ENCODE measurements around the gene CALN1. TPM values are rescaled to one million over a fixed set of nuclear protein-coding genes. Genes with fewer than 3 reads are reported as not detected.

Gene CALN1
- total RNA-seq, 5 donors from 2014 or later (not counting 1 experiment from before 2014, with no cell fraction given), result 0.03 to 0.26 (median 0.05) TPM

- H3K4me1 ChIP-seq (ENCODE audit: control insufficient read depth in 1 of 2, extremely low read depth in 1 of 2, insufficient read depth in 2 of 2, low read length in 2 of 2), result no peaks in the 10 kb centered on the region
- ATAC-seq (replicated peaks in 1 of 4) (no peak), DNase-seq (no peak)
- H3K36me3 Mint-ChIP-seq, result no peaks in the 10 kb centered on the region
- no peak overlapping the region for H3K4me3 ChIP-seq (ENCODE audit: control insufficient read depth in 1 of 2, extremely low read depth in 1 of 2, low read length in 1 of 2)
- H3K27me3 Mint-ChIP-seq, result no peaks in the 10 kb centered on the region
- ChIA-PET POLR2A (no interaction called here), CTCF (no interaction called here)
- no peaks in the 10 kb centered on the region for H3K27me3 ChIP-seq (replicated peaks in 1 of 2; ENCODE audit: control insufficient read depth in 2 of 2, extremely low read depth in 1 of 2, insufficient read depth in 2 of 2, low read length in 1 of 2)
- H3K27ac ChIP-seq (ENCODE audit: low read length), result no peak overlapping the region
- WGBS (ENCODE audit: insufficient coverage), result no CpG with 5 or more reads among the region's 3 CpGs
- no peaks in the 10 kb centered on the region for H3K36me3 ChIP-seq (ENCODE audit: control insufficient read depth in 2 of 2, extremely low read depth in 1 of 2, insufficient read depth in 1 of 2, low read length in 1 of 2)
- H3K4me1 Mint-ChIP-seq, result no peaks in the 10 kb centered on the region
- H3K9me3 ChIP-seq, result no peaks in the 10 kb centered on the region
- peaks cover 5 to 11% (median 10%) of the 10 kb centered on the region in 3 donors for H3K9me3 Mint-ChIP-seq
- H3K27ac Mint-ChIP-seq, result no peak overlapping the region
- no peak overlapping the region for H3K4me3 Mint-ChIP-seq
These were observed 119.3 kb downstream of the CALN1 start for GRCh38 chr7:72292794-72293193.

- Histone ChIP-seq H3K9me3 (no peaks in the 10 kb centered on the region), H3K36me3 (ENCODE audit: control insufficient read depth in 2 of 2, extremely low read depth in 1 of 2, insufficient read depth in 1 of 2, low read length in 1 of 2) (no peaks in the 10 kb centered on the region), H3K4me3 (ENCODE audit: control insufficient read depth in 1 of 2, extremely low read depth in 1 of 2, low read length in 1 of 2) (no peak overlapping the region), H3K4me1 (ENCODE audit: control insufficient read depth in 1 of 2, extremely low read depth in 1 of 2, insufficient read depth in 2 of 2, low read length in 2 of 2) (no peaks in the 10 kb centered on the region), H3K27ac (ENCODE audit: low read length) (no peak overlapping the region), H3K27me3 (replicated peaks in 1 of 2; ENCODE audit: control insufficient read depth in 2 of 2, extremely low read depth in 1 of 2, insufficient read depth in 2 of 2, low read length in 1 of 2) (no peaks in the 10 kb centered on the region)
- Mint-ChIP-seq H3K27ac (no peak overlapping the region), H3K27me3 (no peaks in the 10 kb centered on the region), H3K36me3 (no peaks in the 10 kb centered on the region), H3K4me1 (no peaks in the 10 kb centered on the region), H3K4me3 (no peak overlapping the region), H3K9me3 (peaks cover 5 to 11% (median 10%) of the 10 kb centered on the region in 3 donors)
- ATAC-seq (replicated peaks in 1 of 4), result no peak
- DNase-seq, result no peak
- ChIA-PET POLR2A (no interaction called here), CTCF (no interaction called here)
- 83% methylated on average over 1 of the region's 3 CpGs for WGBS (ENCODE audit: insufficient coverage)
These were observed 120.0 kb downstream of the CALN1 start for GRCh38 chr7:72292118-72292517.

- H3K9me3 Mint-ChIP-seq, result peaks cover 10 to 19% (median 16%) of the 10 kb centered on the region in 3 donors
- Histone ChIP-seq H3K36me3 (ENCODE audit: control insufficient read depth in 2 of 2, extremely low read depth in 1 of 2, insufficient read depth in 1 of 2, low read length in 1 of 2) (no peaks in the 10 kb centered on the region), H3K27ac (ENCODE audit: low read length) (no peak overlapping the region), H3K4me1 (ENCODE audit: control insufficient read depth in 1 of 2, extremely low read depth in 1 of 2, insufficient read depth in 2 of 2, low read length in 2 of 2) (no peaks in the 10 kb centered on the region), H3K9me3 (no peaks in the 10 kb centered on the region), H3K4me3 (ENCODE audit: control insufficient read depth in 1 of 2, extremely low read depth in 1 of 2, low read length in 1 of 2) (no peak overlapping the region), H3K27me3 (replicated peaks in 1 of 2; ENCODE audit: control insufficient read depth in 2 of 2, extremely low read depth in 1 of 2, insufficient read depth in 2 of 2, low read length in 1 of 2) (no peaks in the 10 kb centered on the region)
- ChIA-PET CTCF (no interaction called here), POLR2A (no interaction called here)
- no peaks in the 10 kb centered on the region for H3K27me3 Mint-ChIP-seq
- H3K27ac Mint-ChIP-seq, result no peak overlapping the region
- WGBS (ENCODE audit: insufficient coverage), result no CpG with 5 or more reads among the region's 1 CpG
- no peaks in the 10 kb centered on the region for H3K36me3 Mint-ChIP-seq
- no peaks in the 10 kb centered on the region for H3K4me1 Mint-ChIP-seq
- DNase-seq (no peak), ATAC-seq (replicated peaks in 1 of 4) (no peak)
- H3K4me3 Mint-ChIP-seq, result no peak overlapping the region
These were observed 125.6 kb downstream of the CALN1 start for GRCh38 chr7:72286519-72286918.

DNA sequence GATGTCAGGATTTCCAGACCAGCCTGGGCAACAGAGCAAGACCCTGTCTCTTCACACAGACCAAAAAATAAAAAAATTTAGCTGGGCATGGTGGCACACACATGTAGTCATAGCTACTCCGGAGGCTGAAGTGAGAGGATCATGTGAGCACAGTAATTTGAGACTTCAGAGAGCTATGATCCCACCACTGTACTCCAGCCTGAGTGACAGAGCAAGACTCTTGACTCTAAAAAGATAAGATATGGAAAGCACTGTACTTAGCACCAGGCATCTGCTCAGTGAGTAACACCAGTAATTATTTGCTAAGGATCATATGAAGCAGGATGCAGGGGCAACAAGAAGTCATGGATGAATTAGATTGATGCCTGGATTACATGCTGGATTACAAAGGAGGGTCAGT, 128.8 kb downstream of the CALN1 start:
- Mint-ChIP-seq H3K4me1 (no peaks in the 10 kb centered on the region), H3K36me3 (no peaks in the 10 kb centered on the region), H3K4me3 (no peak overlapping the region), H3K27ac (no peak overlapping the region), H3K9me3 (peaks cover 7 to 21% (median 12%) of the 10 kb centered on the region in 3 donors), H3K27me3 (no peaks in the 10 kb centered on the region)
- POLR2A ChIA-PET, result no interaction called here
- no peak overlapping the region for H3K4me3 ChIP-seq (ENCODE audit: control insufficient read depth in 1 of 2, extremely low read depth in 1 of 2, low read length in 1 of 2)
- CTCF ChIA-PET, result no interaction called here
- H3K9me3 ChIP-seq, result no peaks in the 10 kb centered on the region
- no peak overlapping the region for H3K27ac ChIP-seq (ENCODE audit: low read length)
- ATAC-seq (replicated peaks in 1 of 4) (no peak), DNase-seq (no peak)
- 70% methylated on average over 1 of the region's 1 CpG for WGBS (ENCODE audit: insufficient coverage)
- no peaks in the 10 kb centered on the region for H3K4me1 ChIP-seq (ENCODE audit: control insufficient read depth in 1 of 2, extremely low read depth in 1 of 2, insufficient read depth in 2 of 2, low read length in 2 of 2)
- no peaks in the 10 kb centered on the region for H3K36me3 ChIP-seq (ENCODE audit: control insufficient read depth in 2 of 2, extremely low read depth in 1 of 2, insufficient read depth in 1 of 2, low read length in 1 of 2)
- H3K27me3 ChIP-seq (replicated peaks in 1 of 2; ENCODE audit: control insufficient read depth in 2 of 2, extremely low read depth in 1 of 2, insufficient read depth in 2 of 2, low read length in 1 of 2), result no peaks in the 10 kb centered on the region

DNA sequence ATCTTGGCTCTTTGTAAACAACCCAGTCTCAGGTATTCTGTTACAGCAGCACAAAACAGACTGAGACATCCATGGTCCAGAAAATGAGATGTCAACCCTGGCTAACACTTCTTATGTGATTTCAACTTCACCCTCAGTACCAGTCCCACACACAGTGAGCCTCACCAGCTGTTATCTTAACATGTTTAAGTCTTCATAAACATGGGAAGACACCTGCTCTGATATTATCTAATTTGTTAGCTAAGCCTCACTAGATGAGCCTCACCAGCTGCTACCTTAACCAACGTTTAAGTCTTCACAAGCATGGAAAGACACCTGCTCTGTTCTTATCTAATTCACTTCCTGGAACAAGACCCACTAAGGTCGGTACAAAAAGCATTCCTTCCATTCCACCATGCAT, 130.8 kb downstream of the CALN1 start:
- Mint-ChIP-seq H3K27ac (no peak overlapping the region), H3K9me3 (peaks cover 14 to 25% (median 19%) of the 10 kb centered on the region in 3 donors), H3K4me3 (no peak overlapping the region), H3K27me3 (no peaks in the 10 kb centered on the region), H3K36me3 (no peaks in the 10 kb centered on the region), H3K4me1 (no peaks in the 10 kb centered on the region)
- DNase-seq, result no peak
- CTCF ChIA-PET, result no interaction called here
- no peak overlapping the region for H3K27ac ChIP-seq (ENCODE audit: low read length)
- WGBS (ENCODE audit: insufficient coverage), result 0% methylated on average over 2 of the region's 2 CpGs
- no peak overlapping the region for H3K4me3 ChIP-seq (ENCODE audit: control insufficient read depth in 1 of 2, extremely low read depth in 1 of 2, low read length in 1 of 2)
- no peaks in the 10 kb centered on the region for H3K4me1 ChIP-seq (ENCODE audit: control insufficient read depth in 1 of 2, extremely low read depth in 1 of 2, insufficient read depth in 2 of 2, low read length in 2 of 2)
- ATAC-seq (replicated peaks in 1 of 4), result no peak
- POLR2A ChIA-PET, result no interaction called here
- H3K36me3 ChIP-seq (ENCODE audit: control insufficient read depth in 2 of 2, extremely low read depth in 1 of 2, insufficient read depth in 1 of 2, low read length in 1 of 2), result no peaks in the 10 kb centered on the region
- no peaks in the 10 kb centered on the region for H3K27me3 ChIP-seq (replicated peaks in 1 of 2; ENCODE audit: control insufficient read depth in 2 of 2, extremely low read depth in 1 of 2, insufficient read depth in 2 of 2, low read length in 1 of 2)
- peaks cover 2% of the 10 kb centered on the region for H3K9me3 ChIP-seq

- DNase-seq, result no peak
- Histone ChIP-seq H3K36me3 (ENCODE audit: control insufficient read depth in 2 of 2, extremely low read depth in 1 of 2, insufficient read depth in 1 of 2, low read length in 1 of 2) (no peaks in the 10 kb centered on the region), H3K27me3 (replicated peaks in 1 of 2; ENCODE audit: control insufficient read depth in 2 of 2, extremely low read depth in 1 of 2, insufficient read depth in 2 of 2, low read length in 1 of 2) (no peaks in the 10 kb centered on the region), H3K4me3 (ENCODE audit: control insufficient read depth in 1 of 2, extremely low read depth in 1 of 2, low read length in 1 of 2) (no peak overlapping the region), H3K4me1 (ENCODE audit: control insufficient read depth in 1 of 2, extremely low read depth in 1 of 2, insufficient read depth in 2 of 2, low read length in 2 of 2) (no peaks in the 10 kb centered on the region), H3K27ac (ENCODE audit: low read length) (no peak overlapping the region), H3K9me3 (peaks cover 2% of the 10 kb centered on the region)
- POLR2A ChIA-PET, result no interaction called here
- WGBS (ENCODE audit: insufficient coverage), result 67% methylated on average over 1 of the region's 3 CpGs
- ATAC-seq (replicated peaks in 1 of 4), result no peak
- Mint-ChIP-seq H3K27ac (no peak overlapping the region), H3K9me3 (peaks cover 16 to 34% (median 24%) of the 10 kb centered on the region in 3 donors), H3K4me1 (no peaks in the 10 kb centered on the region), H3K27me3 (no peaks in the 10 kb centered on the region), H3K4me3 (no peak overlapping the region), H3K36me3 (no peaks in the 10 kb centered on the region)
- CTCF ChIA-PET, result no interaction called here
These were observed 132.9 kb downstream of the CALN1 start for GRCh38 chr7:72279203-72279602.

DNA sequence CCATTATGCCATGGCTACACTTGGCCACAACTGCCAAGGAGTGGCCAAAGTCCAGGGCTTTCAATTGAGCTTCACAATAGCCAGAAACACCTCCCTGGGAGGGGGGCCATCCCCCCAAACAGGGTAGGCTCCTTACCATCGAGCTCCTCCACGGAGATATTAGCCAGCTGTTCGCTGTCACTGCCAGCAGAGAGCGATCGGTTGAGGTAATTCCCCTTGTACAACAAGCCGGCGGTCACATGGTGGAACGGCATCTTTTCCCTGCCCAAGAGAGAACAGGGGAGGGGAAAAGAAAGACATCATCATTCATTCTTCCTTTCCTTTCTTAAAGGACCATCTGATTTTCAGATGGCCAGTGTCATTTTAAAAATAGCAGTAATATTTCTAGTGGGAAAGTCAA, 133.6 kb downstream of the CALN1 start:
- no peaks in the 10 kb centered on the region for H3K4me1 Mint-ChIP-seq
- ATAC-seq (replicated peaks in 1 of 4), result no peak
- WGBS (ENCODE audit: insufficient coverage), result no CpG with 5 or more reads among the region's 8 CpGs

More for the DNA sequence above, 133.6 kb downstream of the CALN1 start:
- CTCF ChIA-PET, result no interaction called here
- Histone ChIP-seq H3K4me3 (ENCODE audit: control insufficient read depth in 1 of 2, extremely low read depth in 1 of 2, low read length in 1 of 2) (no peak overlapping the region), H3K27ac (ENCODE audit: low read length) (no peak overlapping the region), H3K4me1 (ENCODE audit: control insufficient read depth in 1 of 2, extremely low read depth in 1 of 2, insufficient read depth in 2 of 2, low read length in 2 of 2) (no peaks in the 10 kb centered on the region), H3K36me3 (ENCODE audit: control insufficient read depth in 2 of 2, extremely low read depth in 1 of 2, insufficient read depth in 1 of 2, low read length in 1 of 2) (no peaks in the 10 kb centered on the region), H3K27me3 (replicated peaks in 1 of 2; ENCODE audit: control insufficient read depth in 2 of 2, extremely low read depth in 1 of 2, insufficient read depth in 2 of 2, low read length in 1 of 2) (no peaks in the 10 kb centered on the region), H3K9me3 (peaks cover 2% of the 10 kb centered on the region)
- no peak overlapping the region for H3K27ac Mint-ChIP-seq
- peaks cover 15 to 32% (median 21%) of the 10 kb centered on the region in 3 donors for H3K9me3 Mint-ChIP-seq
- DNase-seq, result no peak
- no peak overlapping the region for H3K4me3 Mint-ChIP-seq
- no peaks in the 10 kb centered on the region for H3K36me3 Mint-ChIP-seq
- H3K27me3 Mint-ChIP-seq, result no peaks in the 10 kb centered on the region
- POLR2A ChIA-PET, result no interaction called here
